NCI-H82 treated with DMSO at 0.1 percent for 48 hours (cell line): ENCODE data around the gene ZNF276.
"Not testable (repeated sequence)": the region's sequence is repeated elsewhere in the genome, so short reads cannot be mapped to it uniquely, and the experiment has no call there.

Source experiments
- DNase-seq: peaks from one replicate; lab custom pipeline; 2025; ENCODE audit not compliant: unreplicated experiment; lab: John Stamatoyannopoulos, UW

ZNF276 gene

GRCh38 chr16:89695875-89696669 lies 25.3 kb upstream of the ZNF276 start:
- no peak for DNase-seq

GRCh38 chr16:89696670-89697128 lies 24.6 kb upstream of the ZNF276 start:
- no peak for DNase-seq

- no peak for DNase-seq
These were observed 24.1 kb upstream of the ZNF276 start for GRCh38 chr16:89697161-89697615.

- DNase-seq, result no peak
These were observed 23.6 kb upstream of the ZNF276 start for GRCh38 chr16:89697616-89698331.

GRCh38 chr16:89698717-89699116 lies 22.6 kb upstream of the ZNF276 start:
- DNase-seq, result not testable (repeated sequence)

DNA sequence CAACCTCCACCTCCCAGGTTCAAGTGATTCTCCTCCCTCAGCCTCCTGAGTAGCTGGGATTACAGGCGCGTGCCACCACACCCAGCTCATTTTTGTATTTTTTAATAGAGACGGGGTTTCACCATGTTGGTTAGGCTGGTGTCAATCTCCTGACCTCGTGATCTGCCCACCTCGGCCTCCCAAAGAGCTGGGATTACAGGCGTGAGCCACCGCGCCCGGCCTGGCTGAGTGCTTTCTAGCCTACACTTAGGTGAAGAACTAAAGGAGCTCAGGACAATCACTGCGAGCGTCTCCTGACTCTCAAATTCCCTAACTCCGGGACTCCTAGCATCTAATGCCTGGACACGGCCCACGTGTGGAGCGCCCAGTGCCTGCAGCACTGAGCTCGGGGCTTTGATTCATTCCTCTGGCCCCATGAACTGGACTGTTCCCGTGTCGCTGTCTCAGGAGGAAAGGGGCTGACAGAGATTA lies 21.7 kb upstream of the ZNF276 start:
- not testable (repeated sequence) for DNase-seq

DNA sequence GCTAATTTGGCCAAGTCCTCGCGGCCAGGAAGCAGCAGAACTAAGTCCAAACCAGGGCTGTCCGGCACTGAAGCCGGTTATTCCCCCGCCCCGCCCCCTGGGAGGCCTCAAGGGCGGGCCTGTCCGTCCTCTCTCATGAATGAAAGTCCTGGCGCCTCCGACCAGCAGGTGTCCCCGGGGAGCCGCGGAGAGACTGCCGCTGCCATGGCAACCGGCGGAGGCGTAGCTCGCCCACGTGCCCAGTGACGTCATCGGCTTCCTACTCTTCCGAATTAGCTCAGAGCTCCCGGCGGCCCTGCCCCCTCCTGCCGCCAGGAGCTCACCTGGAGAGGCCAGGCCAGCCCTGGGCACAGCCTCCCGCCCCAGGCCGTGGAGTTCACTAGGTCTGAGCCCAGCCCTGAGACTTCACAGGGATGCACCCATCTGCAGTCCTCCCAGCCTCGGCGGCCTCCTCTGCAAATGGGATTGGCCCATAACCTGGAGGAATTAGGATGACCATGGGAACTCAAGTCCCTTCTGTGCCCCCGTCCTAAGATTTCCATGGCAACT lies 21.2 kb upstream of the ZNF276 start:
- DNase-seq, result peak; percentile 91

DNA sequence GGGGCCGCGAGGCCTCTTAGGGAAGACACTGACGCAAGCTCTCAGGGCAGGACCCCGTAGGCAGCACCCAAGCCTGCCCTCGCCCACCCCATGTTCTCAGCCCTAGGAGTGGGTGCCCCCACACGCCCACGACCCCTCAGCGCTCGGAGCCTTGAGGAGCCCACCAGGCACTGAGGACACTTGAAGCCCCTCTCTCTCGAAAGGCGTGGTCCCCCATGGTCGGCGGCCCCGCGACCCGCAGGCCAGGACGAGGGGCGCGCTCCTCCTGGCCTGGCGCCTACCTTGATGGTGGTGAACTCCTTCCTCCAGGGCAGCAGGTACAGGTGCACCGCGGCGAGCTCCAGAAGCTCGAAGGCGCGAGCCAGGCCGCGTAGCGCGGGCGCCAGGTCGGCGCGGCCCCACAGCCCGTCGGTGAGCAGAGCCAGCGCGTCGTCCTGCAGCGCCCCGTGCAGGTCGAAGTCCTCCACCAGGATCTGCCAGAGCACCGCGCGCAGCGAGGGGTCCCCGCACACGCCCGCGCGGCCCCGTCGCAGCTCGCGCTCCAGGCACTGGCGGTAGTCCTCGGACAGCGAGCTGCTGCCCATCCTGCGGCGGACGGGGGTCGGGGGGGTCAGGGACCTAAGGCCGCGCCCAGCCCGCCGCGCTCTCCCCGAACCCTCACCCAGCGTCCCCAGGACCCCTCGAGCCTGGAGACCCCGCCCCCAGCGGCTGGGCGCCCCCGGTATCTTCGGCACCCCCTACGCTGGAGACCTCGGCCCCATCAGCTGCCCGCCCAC lies 20.5 kb upstream of the ZNF276 start:
- DNase-seq, result no peak

- DNase-seq, result peak; percentile 90
These were observed 19.6 kb upstream of the ZNF276 start, which contains the start of gene SPATA2L for GRCh38 chr16:89701425-89702406. Gene SPATA2L (minus strand): TSS chr16:89701705. CDS start chr16:89701232, 473 bp downstream.

- no peak for DNase-seq
These were observed 17.1 kb upstream of the ZNF276 start for GRCh38 chr16:89704281-89704680.

- no peak for DNase-seq
These were observed 16.3 kb upstream of the ZNF276 start for GRCh38 chr16:89705006-89705405.

- no peak for DNase-seq
These were observed 14.6 kb upstream of the ZNF276 start for GRCh38 chr16:89706518-89707260.

- no peak for DNase-seq
These were observed 13.6 kb upstream of the ZNF276 start for GRCh38 chr16:89707695-89708094.

DNA sequence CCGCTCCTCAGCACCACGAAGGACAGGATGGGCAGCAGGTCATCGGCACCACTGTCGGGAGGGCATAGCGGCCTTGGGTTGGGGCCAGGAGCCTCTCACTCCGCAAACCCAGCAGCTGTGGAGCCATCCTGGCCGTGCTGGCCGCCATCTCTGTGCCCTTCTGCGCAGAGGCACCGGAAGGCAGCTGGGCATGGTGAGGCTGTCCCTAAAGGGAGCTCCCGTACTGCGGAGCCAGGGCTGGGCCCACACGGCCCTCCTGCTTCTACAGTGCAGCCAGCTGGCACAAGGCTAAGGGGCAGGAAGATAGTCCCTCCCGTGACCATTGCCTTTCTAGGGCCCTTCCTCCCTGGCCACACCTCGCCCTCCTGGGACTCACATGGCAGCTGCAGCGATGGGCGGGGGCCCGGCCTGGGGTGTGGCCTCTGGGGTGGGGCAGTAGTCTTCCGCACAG lies 12.8 kb upstream of the ZNF276 start:
- DNase-seq, result no peak

DNA sequence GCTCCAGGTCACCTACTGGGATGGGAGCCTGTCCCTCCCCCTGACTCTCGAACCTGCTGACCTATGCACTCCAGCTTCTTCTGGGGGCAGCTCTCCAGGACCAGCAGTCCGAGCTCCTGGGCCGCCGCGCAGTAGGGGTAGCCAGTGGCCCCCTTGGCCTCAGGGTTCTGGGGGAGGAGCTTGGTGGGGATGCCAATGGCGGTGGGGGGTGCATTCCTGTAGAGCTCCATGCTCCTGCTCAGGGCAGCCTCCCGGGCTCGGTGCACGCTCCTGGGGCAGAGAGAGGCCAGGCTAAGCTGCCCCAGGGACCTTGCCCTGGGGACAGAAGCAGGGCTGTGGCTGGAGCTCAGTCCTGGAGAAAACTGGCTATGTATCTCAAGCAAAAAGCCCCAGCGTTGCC lies 12.2 kb upstream of the ZNF276 start:
- no peak for DNase-seq

- DNase-seq, result no peak
These were observed 11.5 kb upstream of the ZNF276 start for GRCh38 chr16:89709716-89710432.

DNA sequence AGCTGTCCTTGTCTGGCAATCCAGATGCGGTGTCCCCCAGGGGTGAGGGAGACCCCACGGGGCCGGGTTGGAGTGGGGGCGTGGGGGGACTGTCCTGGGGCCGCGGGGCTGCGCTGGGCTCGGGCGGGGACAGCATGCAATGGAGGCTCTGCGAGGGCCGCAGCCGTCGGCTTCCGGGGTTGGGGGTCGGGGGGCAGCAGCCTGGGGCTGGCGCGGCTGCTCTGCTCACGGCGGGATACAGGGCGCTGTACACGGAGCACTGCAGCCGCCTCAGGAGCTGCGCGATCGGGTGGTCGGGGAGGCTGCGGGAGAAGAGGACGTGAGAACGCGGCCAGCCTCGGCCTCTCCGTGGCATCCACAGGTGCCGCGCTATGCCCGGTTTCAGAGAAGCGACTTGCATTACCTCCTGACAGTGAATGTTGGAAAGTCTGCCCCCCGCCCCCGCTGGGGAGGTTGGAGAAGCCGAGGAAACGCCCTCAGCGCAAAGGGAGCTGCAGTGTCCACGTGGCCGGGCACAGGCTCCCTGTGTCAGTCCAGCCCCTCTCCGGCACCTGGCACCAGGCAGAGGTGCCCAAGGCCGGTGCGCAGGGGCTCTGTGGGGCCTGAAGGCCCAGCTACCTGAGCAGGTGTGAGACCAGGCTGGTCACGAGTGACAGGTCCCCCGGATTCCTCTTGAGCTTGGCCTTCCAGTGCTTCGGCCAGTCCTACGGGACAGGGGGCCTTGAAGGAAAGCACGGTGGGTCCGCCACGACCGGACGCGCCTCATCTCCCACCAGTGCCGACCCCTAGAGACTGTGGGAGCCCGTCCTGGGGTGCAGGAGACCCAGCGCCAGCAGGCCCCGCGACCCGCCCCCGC lies 10.4 kb upstream of the ZNF276 start:
- DNase-seq, result no peak
